ENCODE results near the gene BCAS3.
"Not testable (repeated sequence)": the region's sequence is repeated elsewhere in the genome, so short reads cannot be mapped to it uniquely, and the experiment has no call there.

BCAS3 gene

DNA sequence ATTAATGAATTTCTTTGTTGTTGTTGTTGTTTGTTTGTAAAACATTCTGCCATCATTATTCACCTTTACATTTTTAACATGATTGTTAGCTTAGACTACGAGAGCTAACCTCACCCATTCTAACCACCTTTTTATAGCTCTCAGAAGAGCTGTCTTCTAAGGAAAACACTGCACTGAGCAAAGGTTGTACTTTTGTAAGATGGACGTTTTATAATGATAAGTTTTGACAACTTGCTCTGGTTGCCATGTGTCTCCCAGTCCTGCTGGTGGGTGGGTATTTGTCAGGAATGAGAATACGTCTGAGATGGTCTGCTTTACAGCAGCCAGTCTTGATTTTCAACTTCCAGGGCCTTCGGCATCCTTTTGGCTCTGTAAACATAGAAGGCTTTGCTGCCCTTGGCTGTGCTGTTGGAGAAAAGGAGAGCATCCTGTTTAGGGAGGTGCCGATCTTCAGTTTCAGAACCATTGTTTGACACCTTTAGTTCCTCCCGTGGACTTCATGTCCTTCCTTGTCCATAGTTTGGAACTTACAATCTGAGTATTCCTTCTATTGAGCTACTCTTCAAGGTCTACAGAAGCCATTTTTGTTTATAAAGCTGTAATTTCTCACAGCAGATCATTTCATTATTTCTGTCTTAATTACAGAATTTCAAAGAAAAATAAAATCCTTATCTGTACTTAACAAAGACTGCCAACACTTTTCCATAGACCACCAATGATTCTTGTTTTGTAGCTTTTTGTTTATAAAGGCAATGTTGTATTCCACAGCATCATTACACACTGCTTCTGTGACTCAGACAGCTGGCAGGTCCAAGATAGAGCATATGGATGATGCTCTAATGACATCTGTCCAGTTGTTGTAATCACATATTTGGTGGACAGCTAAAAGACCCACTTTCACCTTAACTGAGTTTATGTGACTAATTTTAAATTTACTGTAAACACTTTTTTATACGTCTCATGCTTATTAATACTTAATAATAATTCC lies 451.9 kb downstream of the BCAS3 start:
- no peak for DNase-seq (ENCODE audit: low read depth)

GRCh38 chr17:61130330-61130729 lies 452.7 kb downstream of the BCAS3 start:
- DNase-seq (ENCODE audit: low read depth): no peak

DNA sequence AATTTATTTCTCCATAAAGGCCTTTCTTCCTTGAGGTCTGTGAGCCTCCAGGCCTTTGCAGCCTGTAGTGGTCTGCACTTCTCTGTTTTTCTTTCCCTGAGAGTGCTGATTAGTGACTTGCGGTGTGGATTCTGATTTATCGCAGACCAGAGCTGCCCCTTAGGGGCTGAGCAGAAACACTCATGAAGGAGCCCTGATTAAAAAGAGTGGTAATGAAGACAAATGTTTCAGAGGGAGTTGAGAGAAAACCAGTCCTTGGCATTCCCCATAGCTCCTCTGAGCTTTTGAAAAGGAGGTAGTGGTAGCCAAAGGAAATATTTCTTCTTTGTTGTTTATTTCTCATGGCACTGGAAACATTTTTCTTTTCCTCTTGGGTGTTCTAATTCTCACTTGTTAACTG lies 453.9 kb downstream of the BCAS3 start:
- no peak for DNase-seq (ENCODE audit: low read depth)

GRCh38 chr17:61132524-61132923 lies 454.9 kb downstream of the BCAS3 start:
- DNase-seq (ENCODE audit: low read depth): no peak

GRCh38 chr17:61133853-61134252 lies 456.2 kb downstream of the BCAS3 start:
- no peak for DNase-seq (ENCODE audit: low read depth)

- no peak for DNase-seq (ENCODE audit: low read depth)
These were observed 457.0 kb downstream of the BCAS3 start for GRCh38 chr17:61134551-61135235.

GRCh38 chr17:61135782-61136181 lies 458.1 kb downstream of the BCAS3 start:
- no peak for DNase-seq (ENCODE audit: low read depth)

GRCh38 chr17:61136296-61136695 lies 458.6 kb downstream of the BCAS3 start:
- DNase-seq (ENCODE audit: low read depth): no peak

DNA sequence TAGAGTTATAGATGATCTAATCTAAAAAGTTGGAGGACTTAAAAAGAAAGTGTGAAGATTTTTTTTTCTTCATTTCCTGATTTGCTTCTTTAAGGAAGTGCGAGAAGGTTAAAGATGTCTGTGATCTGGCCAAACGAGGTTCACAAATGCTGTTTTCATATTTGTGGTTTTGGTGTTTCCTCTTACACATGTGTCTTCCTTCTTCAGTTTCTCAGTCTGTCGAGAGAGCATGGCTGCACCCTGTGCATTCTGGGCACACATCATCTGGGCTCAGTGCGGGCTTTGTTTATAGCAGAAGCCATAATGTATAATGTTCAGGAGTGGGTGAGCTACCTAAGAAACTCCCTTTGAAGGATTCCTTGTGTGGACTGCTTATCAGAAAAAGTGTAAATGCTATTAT lies 461.6 kb downstream of the BCAS3 start:
- DNase-seq (ENCODE audit: low read depth): peak; percentile 38

GRCh38 chr17:61140081-61140786 lies 462.6 kb downstream of the BCAS3 start:
- no peak for DNase-seq (ENCODE audit: low read depth)

- no peak for DNase-seq (ENCODE audit: low read depth)
These were observed 465.4 kb downstream of the BCAS3 start for GRCh38 chr17:61143026-61143425.

DNA sequence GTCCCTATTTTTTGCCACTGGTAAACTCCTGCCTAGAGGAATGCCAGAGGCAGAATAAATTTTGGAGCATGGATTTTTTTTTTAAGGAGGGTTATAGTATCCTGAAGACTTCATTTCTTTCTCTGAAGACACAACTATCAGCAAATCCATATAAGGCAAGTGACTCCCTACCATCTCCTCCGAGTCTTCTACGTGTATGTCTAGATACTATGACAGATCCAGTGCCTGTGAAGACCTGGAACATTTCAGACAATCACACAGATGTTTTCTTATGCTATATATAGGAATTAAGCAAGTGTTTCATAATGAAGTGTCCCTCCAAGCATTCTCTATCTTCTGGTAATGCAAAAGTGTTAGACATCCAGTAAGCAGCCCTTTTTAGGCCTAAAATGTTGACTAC lies 466.5 kb downstream of the BCAS3 start:
- no peak for DNase-seq (ENCODE audit: low read depth)

DNA sequence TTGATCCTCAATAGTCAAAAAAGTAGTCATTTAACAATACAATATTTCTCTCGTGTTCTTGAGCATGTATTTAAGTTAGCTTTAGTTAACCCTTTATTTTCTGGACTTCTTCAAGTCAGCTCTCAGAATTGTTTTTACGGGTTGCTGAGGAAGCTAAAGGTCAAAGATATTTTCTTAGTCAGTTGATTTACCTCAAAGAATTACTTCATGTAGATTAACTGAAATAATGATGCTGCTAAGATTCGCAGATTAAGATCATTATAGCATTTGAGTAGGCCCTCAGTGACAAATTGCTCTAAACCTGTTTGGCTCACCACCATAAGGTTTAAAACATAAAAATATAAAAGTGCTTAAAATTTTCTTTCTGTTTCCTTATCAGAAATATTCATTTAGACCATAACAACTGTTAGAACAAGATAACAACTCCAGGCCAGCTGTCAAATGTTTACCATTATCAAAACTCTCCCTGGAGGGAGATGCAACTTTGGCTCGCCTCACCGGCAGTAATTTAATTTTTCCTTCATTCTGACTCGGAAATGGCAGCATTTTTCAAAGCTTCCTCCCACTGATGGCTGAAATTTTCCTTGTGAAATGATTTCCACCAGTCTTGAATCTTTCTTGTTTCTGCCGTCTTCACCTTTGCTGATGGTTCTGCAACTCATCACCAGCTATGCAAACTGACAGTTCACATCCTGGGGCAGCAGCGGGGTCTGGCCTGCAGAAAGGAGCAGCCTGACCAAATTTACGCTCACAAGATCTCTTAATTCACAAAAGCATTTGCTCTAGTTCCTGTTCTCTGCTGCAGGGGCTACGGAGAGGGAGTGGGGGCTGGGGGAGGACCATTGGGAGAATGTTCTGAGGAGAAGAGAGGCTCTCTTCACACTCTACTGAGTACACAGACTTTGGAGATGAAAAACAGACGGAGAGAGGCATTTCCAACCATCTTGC lies 467.2 kb downstream of the BCAS3 start:
- DNase-seq (ENCODE audit: low read depth): no peak

- not testable (repeated sequence) for DNase-seq (ENCODE audit: low read depth)
These were observed 469.2 kb downstream of the BCAS3 start for GRCh38 chr17:61146833-61147232.

- no peak for DNase-seq (ENCODE audit: low read depth)
These were observed 471.6 kb downstream of the BCAS3 start for GRCh38 chr17:61149106-61149825.

DNA sequence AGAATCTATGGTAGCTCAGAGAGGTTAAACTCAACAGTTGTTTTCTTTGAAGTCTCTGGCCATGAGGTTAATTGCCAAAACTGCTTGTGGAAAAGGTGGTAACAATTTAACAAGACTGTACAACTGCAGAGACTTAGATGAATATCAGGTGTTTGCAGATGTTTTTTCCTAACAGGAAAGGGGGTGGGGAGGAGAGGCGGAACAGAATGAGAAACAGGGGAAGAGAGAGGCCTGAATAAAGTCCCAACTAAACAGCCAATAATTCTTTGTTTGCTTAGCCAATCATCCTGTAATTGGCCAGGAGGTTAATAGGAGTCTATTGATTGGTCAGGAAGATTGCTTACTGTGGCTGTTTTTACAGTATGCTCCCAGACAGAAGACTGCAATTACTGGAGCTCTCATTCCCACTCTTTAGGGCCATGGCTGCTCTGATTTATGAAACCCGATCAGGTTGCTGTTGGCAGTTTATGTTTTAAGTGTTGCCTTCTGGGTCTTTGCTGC lies 472.3 kb downstream of the BCAS3 start:
- no peak for DNase-seq (ENCODE audit: low read depth)

GRCh38 chr17:61150686-61151299 lies 473.1 kb downstream of the BCAS3 start:
- no peak for DNase-seq (ENCODE audit: low read depth)

DNA sequence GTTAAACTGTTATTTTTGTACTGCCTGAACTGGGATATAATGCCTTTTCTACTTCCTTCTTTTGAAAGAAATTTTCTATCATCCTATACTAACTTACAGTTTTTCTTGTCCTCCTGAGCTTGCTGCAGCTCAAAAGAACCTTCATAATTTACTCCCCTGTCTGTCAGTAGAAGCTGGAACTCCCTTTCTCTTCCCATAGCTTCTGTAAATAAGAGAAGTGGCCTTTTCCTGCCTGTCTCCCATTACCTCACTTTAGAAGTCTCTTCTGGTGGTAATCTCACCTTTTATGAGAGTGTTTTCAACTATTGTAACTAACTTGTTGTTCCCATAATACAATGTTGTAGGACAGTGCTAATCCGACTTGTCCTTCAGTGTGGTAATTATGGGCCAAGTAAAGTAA lies 475.2 kb downstream of the BCAS3 start:
- no peak for DNase-seq (ENCODE audit: low read depth)

GRCh38 chr17:61155590-61156237 lies 478.1 kb downstream of the BCAS3 start:
- no peak for DNase-seq (ENCODE audit: low read depth)
